SK-N-SH treated with all-trans-retinoic acid at 6 μM for 48 hours (cell line): ENCODE data around the gene FOXD1.

ENCODE experiments used
- ARNTL ChIP-seq: fragments of 450-650 bp; formaldehyde crosslinking; IDR thresholded peaks from 2 replicates; pipeline ENCODE4 v1.5.0; 2020; ENCODE audit warnings: low read depth, mild to moderate bottlenecking, moderate library complexity, borderline replicate concordance
- BACH2 ChIP-seq: fragments of 250-450 bp; sonication (Bioruptor Pico); IDR thresholded peaks from 2 replicates; pipeline ENCODE4 v1.9.0; 2021; ENCODE audit warnings: mild to moderate bottlenecking, borderline replicate concordance
- CREB5 ChIP-seq: fragments of 250-450 bp; sonication (Bioruptor Pico); IDR thresholded peaks from 2 replicates; pipeline ENCODE4 v1.5.1; 2020; ENCODE audit warnings: low read depth, mild to moderate bottlenecking, moderate library complexity
- CSDC2 ChIP-seq: fragments of 250-450 bp; sonication (Bioruptor Pico); IDR thresholded peaks from 2 replicates; pipeline ENCODE4 v1.5.0; 2020; ENCODE audit warnings: mild to moderate bottlenecking, moderate library complexity
- CSRNP3 ChIP-seq: fragments of 250-450 bp; sonication (Bioruptor Pico); IDR thresholded peaks from 2 replicates; pipeline ENCODE4 v1.5.1; 2021; ENCODE audit warnings: mild to moderate bottlenecking, moderate library complexity
- OSR1 ChIP-seq: fragments of 250-450 bp; sonication (Bioruptor Pico); IDR thresholded peaks from 2 replicates; pipeline ENCODE4 v1.8.0; 2022; ENCODE audit warnings: moderate library complexity, mild to moderate bottlenecking, inconsistent platforms
- PATZ1 ChIP-seq: fragments of 250-450 bp; sonication (Bioruptor Pico); IDR thresholded peaks from 2 replicates; pipeline ENCODE4 v1.8.0; 2020; ENCODE audit warnings: mild to moderate bottlenecking, moderate library complexity, borderline replicate concordance
- POU6F1 ChIP-seq: fragments of 250-450 bp; sonication (Bioruptor Pico); IDR thresholded peaks from 2 replicates; pipeline ENCODE4 v1.8.0; 2021; ENCODE audit warnings: low read depth, mild to moderate bottlenecking, moderate library complexity, borderline replicate concordance
- PPARA ChIP-seq: fragments of 250-450 bp; sonication (Bioruptor Pico); IDR thresholded peaks from 2 replicates; pipeline ENCODE4 v1.5.0; 2020; ENCODE audit warnings: mild to moderate bottlenecking, borderline replicate concordance
- SNAI2 ChIP-seq: fragments of 250-450 bp; sonication (Bioruptor Pico); IDR thresholded peaks from 2 replicates; pipeline ENCODE4 v1.5.0; 2020; ENCODE audit warnings: mild to moderate bottlenecking, moderate library complexity
- ZFP3 ChIP-seq: fragments of 250-450 bp; sonication (Bioruptor Pico); IDR thresholded peaks from 2 replicates; pipeline ENCODE4 v1.5.0; 2020; ENCODE audit warnings: mild to moderate bottlenecking, moderate library complexity
- ZNF70 ChIP-seq: fragments of 450-650 bp; formaldehyde crosslinking; IDR thresholded peaks from 2 replicates; pipeline ENCODE4 v1.5.0; 2020; ENCODE audit warnings: mild to moderate bottlenecking, moderate library complexity

- TF ChIP-seq ARNTL (CRISPR knock-in tag) (no peak), BACH2 (CRISPR knock-in tag) (no peak), PATZ1 (CRISPR knock-in tag) (no peak), CSDC2 (no peak), POU6F1 (CRISPR knock-in tag) (no peak), ZFP3 (CRISPR knock-in tag) (no peak), CREB5 (CRISPR knock-in tag) (no peak), OSR1 (no peak), CSRNP3 (CRISPR knock-in tag) (no peak), ZNF70 (CRISPR knock-in tag) (no peak), PPARA (no peak), SNAI2 (CRISPR knock-in tag) (no peak)
Observed at GRCh38 chr5:73454379-73455036, 5.9 kb upstream of the FOXD1 start.
